NT2/D1 (cell line): ENCODE measurements around the gene SH3GL2.

ENCODE experiments used
- SUZ12 ChIP-seq: IDR thresholded peaks from 2 replicates; pipeline ENCODE4 v1.6.1; 2011; ENCODE audit not compliant: insufficient read length, insufficient read depth; ENCODE audit errors: extremely low read depth
- YY1 ChIP-seq: IDR thresholded peaks from 2 replicates; pipeline ENCODE4 v1.6.1; 2011; ENCODE audit not compliant: insufficient read length, insufficient read depth
- ZNF274 ChIP-seq: IDR thresholded peaks from 2 replicates; pipeline ENCODE4 v1.6.1; 2011; ENCODE audit warnings: mild to moderate bottlenecking, low read depth, low read length

DNA sequence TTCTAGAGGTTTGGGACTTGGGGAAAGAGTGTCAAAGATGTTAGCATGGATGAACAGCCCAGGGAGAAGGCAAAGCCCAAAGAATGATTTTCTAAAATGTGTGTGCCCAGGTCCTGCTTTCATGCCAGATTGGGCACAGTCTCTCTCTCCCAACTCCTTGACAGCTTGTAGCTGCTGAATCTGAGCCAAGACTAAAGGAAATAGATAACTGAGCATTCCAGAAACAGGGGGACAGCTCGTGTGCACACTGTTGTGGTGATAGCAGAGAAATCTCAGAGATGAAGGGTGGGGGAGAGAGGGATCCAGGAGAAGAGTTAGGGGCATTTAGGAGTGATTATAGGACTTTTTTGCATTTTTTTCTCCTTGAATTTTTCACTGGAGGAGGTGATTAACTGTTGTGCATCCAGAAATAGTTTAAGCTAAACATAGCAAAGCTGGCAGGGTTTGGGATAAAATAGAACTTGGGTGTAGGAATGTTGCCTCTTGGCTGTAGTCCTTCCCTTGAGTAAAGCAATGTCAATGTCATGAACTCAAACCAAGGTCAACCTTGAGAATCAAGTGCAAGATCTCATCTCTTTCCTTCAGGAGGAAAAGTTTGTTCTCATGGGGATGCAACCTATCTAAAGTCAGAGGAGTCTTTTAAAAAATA is 245.9 kb downstream of the SH3GL2 start:
- TF ChIP-seq ZNF274: no peak
- no peak for TF ChIP-seq YY1
- TF ChIP-seq SUZ12: no peak
